Natural killer cell treated with Interleukin-12 subunit alpha and Interleukin-12 subunit beta and Interleukin-15 and Interleukin-18, amount 100 ng/mL, for 72 hours (primary cell): ENCODE results near the gene LENEP. TPM values are rescaled to one million over a fixed set of nuclear protein-coding genes. Genes with fewer than 3 reads are reported as not detected.

Source experiments
- ATAC-seq, 2 donors: fragments of 150-1000 bp; cut with Tn5 transposase in 1 of 2; sonication (Bioruptor Pico), chemical (Tn5 transposase) in 1 of 2; 2 replicates each; pipeline ENCODE4 v1.10.0; 2021
- DNase-seq: peaks from one replicate; pipeline ENCODE4 v3.0.0; 2022; ENCODE audit warnings: low spot score
- H3K27ac Mint-ChIP-seq, 2 donors: 1 replicate in 1 of 2; 2 replicates in 1 of 2; pipeline ENCODE4 v1.8.0; 2022; ENCODE audit warnings: mixed read lengths in 2 of 2, mild to moderate bottlenecking in 1 of 2, moderate library complexity in 1 of 2
- H3K27me3 Mint-ChIP-seq, 2 donors: 1 replicate in 1 of 2; 2 replicates in 1 of 2; pipeline ENCODE4 v1.8.0; 2022; ENCODE audit warnings: mixed read lengths in 2 of 2
- H3K36me3 Mint-ChIP-seq: one replicate; pipeline ENCODE4 v1.8.0; 2022; ENCODE audit warnings: mixed read lengths
- H3K4me1 Mint-ChIP-seq, 2 donors: 1 replicate in 1 of 2; 2 replicates in 1 of 2; pipeline ENCODE4 v1.8.0; 2022; ENCODE audit warnings: low read depth in 2 of 2, mixed read lengths in 2 of 2, mild to moderate bottlenecking in 1 of 2
- H3K4me3 Mint-ChIP-seq: one replicate; pipeline ENCODE4 v1.8.0; 2022; ENCODE audit warnings: mixed read lengths
- H3K9me3 Mint-ChIP-seq: 2 replicates; pipeline ENCODE4 v1.8.0; 2022; ENCODE audit warnings: mixed read lengths
- total RNA-seq, 2 donors: library from RNA; stranded (reverse); gene quantifications; one replicate each; pipeline ENCODE4 v1.2.3, GENCODE V29; 2022

LENEP gene
- total RNA-seq, 2 donors from 2014 or later: 0.48 to 4.3 TPM

DNA sequence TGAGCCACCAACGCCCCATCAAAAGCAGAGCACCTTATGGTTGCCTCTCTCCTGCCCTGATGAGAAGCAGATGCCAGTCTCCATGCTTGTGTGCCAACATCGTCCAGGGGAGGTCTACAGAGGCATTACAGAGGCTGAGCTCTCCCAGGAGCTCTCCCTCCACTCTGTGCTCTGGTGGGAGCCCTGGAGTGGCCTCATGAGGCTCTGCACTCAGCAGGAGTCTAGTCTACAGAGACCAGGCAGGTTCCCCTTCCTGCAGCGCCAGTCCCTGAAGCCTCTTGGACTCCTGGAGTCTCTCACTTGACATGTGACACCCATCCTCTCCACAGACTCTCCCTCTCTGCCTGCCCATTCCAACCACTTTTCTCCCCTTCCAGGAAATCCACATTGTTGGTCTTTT, 43.7 kb downstream of the LENEP start:
- no peak overlapping the region for H3K27ac Mint-ChIP-seq
- H3K27me3 Mint-ChIP-seq: peaks cover 0 to 6% of the 10 kb centered on the region in 2 donors
- H3K36me3 Mint-ChIP-seq: no peaks in the 10 kb centered on the region
- no peak overlapping the region for H3K4me3 Mint-ChIP-seq
- no peaks in the 10 kb centered on the region for H3K9me3 Mint-ChIP-seq
- no peaks in the 10 kb centered on the region for H3K4me1 Mint-ChIP-seq
- ATAC-seq (no peak), DNase-seq (no peak)

DNA sequence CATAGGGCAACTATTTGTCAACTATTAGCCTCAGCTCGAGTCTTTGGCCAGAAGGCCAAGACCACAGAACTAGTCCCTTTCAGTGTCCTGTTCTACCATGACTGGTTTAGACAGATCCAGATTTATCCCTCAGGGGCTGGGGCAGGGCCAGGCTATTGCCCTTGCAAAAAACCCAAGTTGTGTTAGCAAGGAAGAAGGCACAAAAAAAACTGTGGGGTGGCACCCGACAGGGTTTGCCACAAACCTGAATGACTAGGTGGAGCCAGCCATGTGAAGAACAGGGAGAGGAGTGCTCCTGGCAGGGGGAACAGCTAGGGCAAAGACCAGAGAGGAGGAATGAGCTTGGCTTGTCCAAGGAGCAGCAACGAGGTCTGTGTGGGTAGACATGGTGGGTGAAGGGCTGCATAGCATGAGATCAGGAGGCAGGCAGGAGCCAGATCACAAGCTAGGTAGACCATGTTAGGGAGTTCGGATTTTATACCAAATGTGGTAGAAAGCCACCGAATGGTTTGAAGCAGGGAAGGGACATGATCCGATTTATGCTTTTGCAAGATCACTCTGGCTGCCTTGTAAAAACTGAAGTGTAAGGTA, 44.6 kb downstream of the LENEP start:
- peaks cover 0 to 6% of the 10 kb centered on the region in 2 donors for H3K27me3 Mint-ChIP-seq
- no peaks in the 10 kb centered on the region for H3K36me3 Mint-ChIP-seq
- no peak for ATAC-seq
- no peak overlapping the region for H3K4me3 Mint-ChIP-seq
- no peak for DNase-seq
- H3K4me1 Mint-ChIP-seq: no peaks in the 10 kb centered on the region
- no peak overlapping the region for H3K27ac Mint-ChIP-seq
- H3K9me3 Mint-ChIP-seq: no peaks in the 10 kb centered on the region

DNA sequence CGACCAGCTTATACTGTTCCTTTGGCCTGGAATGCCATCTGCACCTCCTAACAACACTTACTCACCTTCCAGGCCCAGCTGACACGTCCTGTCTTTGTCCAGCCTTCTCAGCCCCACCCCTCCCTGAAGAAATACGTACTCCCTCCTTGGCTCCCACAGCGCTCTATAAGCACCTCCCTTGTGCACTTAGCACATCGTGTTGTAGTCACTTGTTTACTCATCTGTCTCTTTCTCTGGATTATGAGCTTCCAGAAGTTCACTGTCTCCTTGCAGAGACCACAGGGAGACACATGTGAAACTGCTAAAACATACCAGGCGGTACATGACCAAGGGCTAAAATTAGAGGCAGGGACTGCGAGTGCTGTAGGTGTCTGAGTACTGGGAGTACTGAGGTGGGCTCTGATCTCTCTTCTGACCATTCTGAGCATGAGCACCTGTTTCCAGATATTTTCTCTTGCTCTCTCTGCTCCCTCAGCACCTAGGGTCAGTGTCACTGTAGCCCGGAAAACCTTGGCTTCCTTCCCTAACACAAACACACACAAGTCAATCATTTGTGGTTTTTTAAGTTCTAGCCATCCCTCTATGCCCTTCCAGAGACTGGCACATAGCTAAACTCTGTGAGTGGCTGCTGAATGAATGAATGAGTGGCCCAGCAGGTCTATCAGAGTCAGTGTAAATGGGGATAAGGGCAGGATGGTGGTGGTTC, 45.4 kb downstream of the LENEP start:
- Mint-ChIP-seq H3K27ac (no peak overlapping the region), H3K36me3 (no peaks in the 10 kb centered on the region), H3K9me3 (no peaks in the 10 kb centered on the region), H3K4me3 (no peak overlapping the region), H3K4me1 (no peaks in the 10 kb centered on the region), H3K27me3 (peaks cover 0 to 6% of the 10 kb centered on the region in 2 donors)
- ATAC-seq (no peak), DNase-seq (no peak)

DNA sequence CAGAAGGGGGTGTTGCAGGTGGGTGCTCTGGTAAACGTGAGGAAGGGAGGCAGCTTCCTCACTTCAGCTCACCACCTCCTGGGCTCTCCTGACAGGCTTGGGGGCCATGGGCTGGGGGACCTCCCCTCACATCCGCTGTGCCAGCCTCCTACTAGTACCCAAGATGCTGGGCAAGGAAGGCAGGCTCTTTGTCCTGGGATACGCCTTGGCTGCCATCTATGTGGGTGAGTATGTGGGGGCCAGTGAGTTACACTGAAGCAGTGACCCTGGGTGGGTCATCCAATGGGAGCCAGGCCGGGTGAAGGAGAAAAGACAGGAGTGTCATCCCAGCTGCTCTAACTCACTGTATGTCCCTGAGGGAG, 45.9 kb downstream of the LENEP start:
- Mint-ChIP-seq H3K36me3 (no peaks in the 10 kb centered on the region), H3K4me3 (no peak overlapping the region), H3K4me1 (no peaks in the 10 kb centered on the region), H3K27me3 (peaks cover 0 to 6% of the 10 kb centered on the region in 2 donors), H3K27ac (no peak overlapping the region), H3K9me3 (no peaks in the 10 kb centered on the region)
- DNase-seq: no peak
- ATAC-seq: no peak

DNA sequence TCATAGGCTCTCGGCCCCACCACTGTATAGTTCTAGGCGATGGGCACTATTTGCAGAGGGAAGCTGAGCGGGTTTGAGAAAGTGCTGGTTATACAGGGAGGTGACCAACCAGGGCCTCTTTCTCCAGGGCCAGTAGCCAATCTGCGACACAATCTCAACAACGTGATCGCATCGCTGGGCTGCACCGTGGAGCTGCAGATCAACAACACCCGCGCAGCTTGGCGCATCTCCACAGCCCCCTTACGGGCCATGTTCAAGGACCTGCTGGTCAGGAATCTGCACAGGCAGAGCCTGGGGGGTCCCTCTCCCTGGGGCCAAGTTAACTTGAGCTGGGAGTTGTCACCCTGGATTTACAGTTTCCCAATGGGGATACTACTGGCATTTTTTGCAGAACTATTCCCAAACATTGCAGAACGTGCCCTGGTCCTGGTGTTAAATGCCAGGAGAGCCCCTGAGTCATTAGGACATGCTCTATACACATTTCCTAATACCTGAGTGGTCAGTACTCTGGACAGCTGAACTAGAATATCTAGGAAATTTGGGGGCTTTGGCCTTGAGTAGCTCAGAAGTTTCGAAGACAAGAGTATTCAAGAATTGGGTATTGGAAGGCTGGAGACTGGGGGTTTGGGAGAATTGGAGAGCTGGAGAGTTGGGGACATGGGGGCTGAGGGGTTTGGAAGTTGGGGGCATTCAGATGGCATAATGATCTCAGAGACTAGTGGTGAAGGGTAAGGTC, 47.1 kb downstream of the LENEP start:
- Mint-ChIP-seq H3K27me3 (peaks cover 0 to 6% of the 10 kb centered on the region in 2 donors), H3K4me1 (no peaks in the 10 kb centered on the region), H3K9me3 (no peaks in the 10 kb centered on the region), H3K4me3 (no peak overlapping the region), H3K27ac (no peak overlapping the region), H3K36me3 (no peaks in the 10 kb centered on the region)
- ATAC-seq: no peak
- DNase-seq: no peak

DNA sequence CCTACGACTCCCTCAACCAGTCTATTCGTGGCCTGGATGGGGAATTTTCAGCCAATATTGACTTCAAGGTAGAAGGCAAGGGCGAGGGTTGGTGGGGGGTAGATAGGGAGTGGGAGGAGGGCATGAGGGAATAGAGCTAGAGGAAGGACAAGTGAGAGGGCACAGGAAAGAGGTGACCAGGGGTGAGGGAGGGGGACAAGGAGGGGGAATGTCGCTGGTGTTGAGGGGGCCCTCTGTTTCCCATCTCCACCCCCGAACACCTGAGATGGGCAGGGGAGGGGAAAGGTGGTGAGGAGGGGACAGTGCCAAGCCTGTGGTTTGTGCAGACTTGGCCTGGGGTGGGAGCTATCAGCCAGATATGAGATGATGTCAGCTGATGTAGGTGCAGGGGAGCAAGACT, 49.4 kb downstream of the LENEP start:
- DNase-seq (no peak), ATAC-seq (no peak)
- Mint-ChIP-seq H3K4me3 (no peak overlapping the region), H3K9me3 (no peaks in the 10 kb centered on the region), H3K36me3 (no peaks in the 10 kb centered on the region), H3K4me1 (no peaks in the 10 kb centered on the region), H3K27me3 (peaks cover 0 to 6% of the 10 kb centered on the region in 2 donors), H3K27ac (no peak overlapping the region)

DNA sequence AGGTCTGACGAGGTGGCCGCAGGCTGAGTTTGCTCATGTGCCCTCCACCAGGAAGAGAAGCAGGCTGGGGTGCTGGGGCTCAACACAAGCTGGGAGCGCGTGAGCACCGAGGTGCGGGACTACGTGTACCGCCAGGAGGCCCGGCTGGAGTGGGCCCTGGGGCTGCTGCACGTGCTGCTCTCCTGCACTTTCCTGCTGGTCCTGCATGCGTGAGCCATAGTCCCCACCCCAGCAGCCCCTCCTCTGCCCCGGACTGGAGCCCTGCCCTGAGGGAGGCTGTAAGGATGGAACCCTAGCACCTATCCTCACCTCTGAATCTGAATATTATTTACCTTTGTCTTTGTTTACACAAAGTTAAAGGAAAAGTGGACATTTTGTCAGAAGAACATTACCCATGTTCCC, 49.9 kb downstream of the LENEP start:
- Mint-ChIP-seq H3K27me3 (peaks cover 0 to 3% of the 10 kb centered on the region in 2 donors), H3K4me3 (no peak overlapping the region), H3K36me3 (no peaks in the 10 kb centered on the region), H3K4me1 (no peaks in the 10 kb centered on the region), H3K27ac (no peak overlapping the region), H3K9me3 (no peaks in the 10 kb centered on the region)
- DNase-seq (no peak), ATAC-seq (no peak)

DNA sequence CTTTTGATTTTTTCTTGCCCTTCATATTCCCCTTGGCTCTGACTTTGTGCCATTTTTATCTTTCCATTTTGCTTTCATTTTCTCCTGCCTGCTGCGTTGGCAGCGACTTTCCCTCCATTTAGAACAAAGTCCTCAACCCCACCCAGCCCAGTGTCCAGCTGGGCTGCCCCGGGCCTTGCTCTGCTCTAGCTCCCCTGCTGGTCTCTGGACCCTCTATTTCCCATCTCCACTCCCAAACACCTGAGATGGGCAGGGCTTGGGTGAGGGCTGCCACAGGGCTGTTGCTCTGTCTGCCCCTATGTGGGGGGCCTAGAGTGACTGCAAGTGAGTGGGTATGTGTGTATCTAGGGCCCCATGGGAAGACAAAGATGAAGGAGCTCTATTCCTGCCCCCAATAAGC, 50.4 kb downstream of the LENEP start:
- no peak for DNase-seq

More for the DNA sequence above, 50.4 kb downstream of the LENEP start:
- Mint-ChIP-seq H3K4me1 (no peaks in the 10 kb centered on the region), H3K36me3 (no peaks in the 10 kb centered on the region), H3K4me3 (no peak overlapping the region), H3K9me3 (no peaks in the 10 kb centered on the region), H3K27ac (peak overlapping the region in 1 of 2 donors; percentile 66), H3K27me3 (no peaks in the 10 kb centered on the region)
- no peak for ATAC-seq

Other genes starting within 250 kb of the LENEP start
- gene KCNN3, start 123.3 kb upstream of the LENEP start, total RNA-seq: under 1 TPM in 1 of 2 donors, not detected in 1; 0.08 TPM
- gene PMVK, start 56.9 kb upstream of the LENEP start, total RNA-seq: 10 to 100 TPM; 28.8 to 53.9 TPM
- gene PBXIP1, start 37.5 kb upstream of the LENEP start, total RNA-seq: 10 to 100 TPM; 28.9 to 40.7 TPM
- gene PYGO2, start 31.8 kb upstream of the LENEP start, total RNA-seq: 10 to 100 TPM; 27.4 to 36.0 TPM
- 10 to 100 TPM; 72.3 to 72.7 TPM for gene SHC1, start 22.8 kb upstream of the LENEP start, total RNA-seq
- 10 to 100 TPM; 52.4 to 72.9 TPM for gene CKS1B, start 18.9 kb upstream of the LENEP start, total RNA-seq
- gene FLAD1, start 10.2 kb upstream of the LENEP start, total RNA-seq: 10 to 100 TPM; 53.1 to 84.2 TPM
- gene ZBTB7B, start 9.2 kb downstream of the LENEP start, total RNA-seq: 100 to 1,000 TPM in 1 of 2 donors, 10 to 100 TPM in 1; 78.4 to 107 TPM
- under 1 TPM in 1 of 2 donors, not detected in 1; 0.57 TPM for gene DCST2, start 40.2 kb downstream of the LENEP start, total RNA-seq
- gene DCST1, start 40.2 kb downstream of the LENEP start, total RNA-seq: not detected
- gene ADAM15, start 57.7 kb downstream of the LENEP start, total RNA-seq: 100 to 1,000 TPM in 1 of 2 donors, 10 to 100 TPM in 1; 42.1 to 107 TPM
- 1 to 10 TPM; 1.7 to 4.7 TPM for gene EFNA4, start 70.2 kb downstream of the LENEP start, total RNA-seq
- 1 to 10 TPM in 1 of 2 donors, not detected in 1; 1.2 TPM for gene EFNA3, start 85.3 kb downstream of the LENEP start, total RNA-seq
- gene EFNA1, start 134.3 kb downstream of the LENEP start, total RNA-seq: not detected
- 10 to 100 TPM; 28.8 to 36.3 TPM for gene SLC50A1, start 142.3 kb downstream of the LENEP start, total RNA-seq
- gene DPM3, start 146.9 kb downstream of the LENEP start, total RNA-seq: 10 to 100 TPM; 26.0 to 31.1 TPM
- 100 to 1,000 TPM; 149 to 223 TPM for gene KRTCAP2, start 179.7 kb downstream of the LENEP start, total RNA-seq
- 1 to 10 TPM; 3.6 to 9.3 TPM for gene TRIM46, start 180.3 kb downstream of the LENEP start, total RNA-seq
- gene THBS3, start 214.3 kb downstream of the LENEP start, total RNA-seq: 1 to 10 TPM; 4.1 to 9.4 TPM
- 10 to 100 TPM; 42.6 to 53.0 TPM for gene MTX1, start 215.1 kb downstream of the LENEP start, total RNA-seq